Activated CD4-positive, alpha-beta T cell treated with anti-CD3 and anti-CD28 coated beads, Interleukin-2, Interleukin-4, amounts not matched to agents 100 ng/mL and 50 ng/mL, durations not matched to agents 16 hours and 8 hours (primary cell): ENCODE results near the gene FXYD7.
"Not testable (repeated sequence)": the region's sequence is repeated elsewhere in the genome, so short reads cannot be mapped to it uniquely, and the experiment has no call there.

Experiments used
- DNase-seq: peaks from one replicate; pipeline ENCODE4 v3.0.0-alpha.2; 2020; ENCODE audit warnings: low spot score

The FXYD7 gene

DNA sequence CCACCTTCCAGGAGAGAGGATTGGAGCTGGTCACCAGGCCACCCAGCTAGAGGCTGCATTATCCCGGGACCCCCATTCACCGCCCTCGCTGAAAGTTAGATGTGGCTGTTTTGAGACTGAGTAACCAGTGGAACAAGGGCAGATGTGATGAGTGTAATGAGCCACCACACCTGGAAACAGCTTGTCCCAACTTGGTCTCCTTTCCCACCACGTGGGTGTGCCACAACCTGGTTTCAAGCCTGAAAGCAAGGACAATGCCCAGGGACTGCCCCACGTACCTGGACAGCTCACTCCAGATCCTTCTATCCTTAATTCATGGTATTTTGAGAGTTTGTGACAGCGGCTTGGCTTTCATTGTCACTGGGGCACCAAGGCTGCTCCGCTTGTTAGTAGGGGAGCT, 15.2 kb upstream of the FXYD7 start:
- no peak for DNase-seq

DNA sequence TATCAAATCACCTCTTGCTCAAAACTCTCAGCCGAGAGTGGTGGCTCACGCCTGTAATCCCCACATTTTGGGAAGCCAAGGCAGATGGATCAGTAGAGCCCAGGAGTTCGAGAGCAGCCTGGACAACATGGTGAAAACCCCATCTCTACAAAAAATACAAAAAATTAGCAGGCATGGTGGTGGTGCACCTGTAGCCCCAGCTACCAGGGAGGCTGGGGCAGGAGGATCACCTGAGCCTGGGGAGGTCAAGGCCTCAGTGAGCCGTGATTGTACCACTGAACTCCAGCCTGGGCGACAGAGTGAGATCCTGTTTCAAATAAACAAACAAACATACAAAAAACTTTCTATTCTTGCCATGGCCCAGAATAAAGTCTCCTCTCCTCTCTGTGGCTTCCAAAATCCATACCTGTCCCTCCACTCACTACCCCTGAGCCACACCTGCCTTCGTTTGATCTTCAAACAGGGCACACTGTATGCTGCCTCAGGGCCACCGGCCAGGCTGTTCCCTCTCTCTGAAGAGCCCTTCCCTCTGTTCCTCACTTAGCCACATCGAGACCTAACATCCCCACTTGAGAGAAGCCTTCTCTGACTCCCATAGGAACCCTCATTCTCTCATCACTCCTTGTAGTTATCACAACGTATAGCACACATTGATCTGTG, 14.5 kb upstream of the FXYD7 start:
- no peak for DNase-seq

DNA sequence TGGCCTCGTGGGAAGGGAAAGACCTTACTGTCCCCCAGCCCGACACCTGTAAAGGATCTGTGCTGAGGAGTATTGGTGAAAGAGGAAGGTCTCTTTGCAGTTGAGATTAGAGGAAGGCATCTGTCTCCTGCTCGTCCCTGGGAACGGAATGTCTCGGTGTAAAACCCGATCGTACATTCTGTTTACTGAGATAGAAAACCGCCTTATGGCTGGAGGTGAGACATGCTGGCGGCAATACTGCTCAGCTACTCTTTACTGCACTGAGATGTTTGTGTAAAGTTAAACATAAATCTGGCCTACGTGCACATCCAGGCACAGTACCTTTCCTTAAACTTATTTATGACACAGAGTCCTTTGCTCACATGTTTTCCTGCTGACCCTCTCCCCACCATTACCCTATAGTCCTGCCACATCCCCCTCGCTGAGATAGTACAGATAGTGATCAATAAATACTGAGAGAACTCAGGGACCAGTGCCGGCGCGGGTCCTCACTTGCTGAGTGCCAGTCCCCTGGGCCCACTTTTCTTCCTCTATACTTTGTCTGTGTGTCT, 13.3 kb upstream of the FXYD7 start:
- DNase-seq: not testable (repeated sequence)

DNA sequence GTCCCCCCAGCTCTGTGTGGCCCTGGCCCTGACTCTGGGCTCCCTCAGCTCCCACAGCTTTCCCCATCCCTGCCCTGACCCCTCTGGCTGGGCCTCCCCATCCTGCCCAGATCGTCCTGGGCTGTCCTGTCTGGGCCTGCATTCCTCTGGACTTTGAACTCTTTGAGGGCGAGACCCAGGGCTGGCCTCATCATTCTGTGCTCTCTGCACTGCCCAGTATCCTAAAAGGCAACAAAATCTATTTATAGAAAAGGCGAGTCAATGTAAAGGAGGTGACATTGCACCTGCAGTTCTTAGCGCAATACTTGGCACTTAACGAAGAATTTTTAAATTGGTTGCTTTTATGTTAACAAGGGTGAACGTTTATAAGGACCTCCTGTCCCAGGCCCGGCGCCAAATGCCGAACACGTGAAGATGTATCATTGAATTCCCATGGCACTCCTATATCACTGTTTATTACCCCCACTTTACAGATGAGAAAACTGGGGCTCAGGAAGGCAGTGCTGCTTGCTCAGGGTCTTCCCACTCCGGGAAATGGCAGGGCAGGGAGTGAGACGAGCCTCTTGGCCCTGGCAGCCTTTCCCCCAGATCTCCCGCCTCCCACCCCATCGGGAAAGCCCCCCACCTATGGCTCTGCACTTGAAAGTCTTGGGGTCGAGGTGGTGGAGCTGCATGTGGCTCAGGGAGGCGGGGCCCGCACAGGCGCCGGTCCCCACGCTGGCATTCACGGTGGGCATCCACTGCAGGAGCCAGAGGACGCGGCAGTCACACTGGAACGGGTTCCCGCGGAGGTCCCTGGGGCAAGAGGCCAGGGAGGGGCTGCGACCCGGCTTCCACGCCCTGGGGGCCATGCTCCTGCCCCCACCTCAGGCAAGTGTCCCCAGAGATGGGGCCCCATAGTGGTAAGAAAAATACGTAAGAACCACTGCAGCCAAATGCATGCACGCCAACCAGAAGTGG, 12.0 kb upstream of the FXYD7 start:
- DNase-seq: no peak

DNA sequence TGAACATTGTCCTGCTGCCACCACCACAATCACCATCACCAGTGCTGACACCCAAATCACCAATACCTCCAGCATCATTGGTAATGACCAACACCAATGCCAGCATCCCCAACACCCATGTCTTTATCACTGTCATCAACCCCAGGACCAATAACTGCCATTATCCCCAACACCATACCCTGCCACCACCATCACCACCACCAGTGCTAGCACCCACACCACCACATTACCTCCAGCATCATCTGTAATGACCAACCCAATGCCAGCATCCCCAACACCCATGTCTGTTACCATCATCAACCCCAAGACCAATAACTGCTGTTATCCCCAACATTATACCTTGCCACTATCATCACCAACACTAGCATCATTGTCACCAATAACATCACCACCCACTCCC, 10.8 kb upstream of the FXYD7 start:
- no peak for DNase-seq

DNA sequence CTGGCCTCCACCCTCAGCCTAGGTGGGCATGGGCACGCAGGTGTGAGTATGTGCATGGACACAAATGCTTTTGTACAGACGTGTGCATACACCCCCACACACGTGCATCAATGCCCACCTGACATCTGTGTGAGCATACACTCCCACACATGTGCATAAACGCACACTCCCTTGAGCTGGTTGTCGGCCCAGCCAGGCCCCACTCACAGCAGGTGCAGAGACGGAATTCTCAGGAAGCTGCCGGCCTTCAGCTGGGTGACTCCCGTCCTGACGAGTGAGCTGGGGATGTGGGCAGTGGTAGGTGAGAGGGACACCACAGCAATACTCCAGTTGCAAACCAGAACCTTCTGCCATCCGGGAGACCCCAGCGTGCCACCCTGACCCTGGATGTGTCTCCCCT, 9.2 kb upstream of the FXYD7 start:
- no peak for DNase-seq

DNA sequence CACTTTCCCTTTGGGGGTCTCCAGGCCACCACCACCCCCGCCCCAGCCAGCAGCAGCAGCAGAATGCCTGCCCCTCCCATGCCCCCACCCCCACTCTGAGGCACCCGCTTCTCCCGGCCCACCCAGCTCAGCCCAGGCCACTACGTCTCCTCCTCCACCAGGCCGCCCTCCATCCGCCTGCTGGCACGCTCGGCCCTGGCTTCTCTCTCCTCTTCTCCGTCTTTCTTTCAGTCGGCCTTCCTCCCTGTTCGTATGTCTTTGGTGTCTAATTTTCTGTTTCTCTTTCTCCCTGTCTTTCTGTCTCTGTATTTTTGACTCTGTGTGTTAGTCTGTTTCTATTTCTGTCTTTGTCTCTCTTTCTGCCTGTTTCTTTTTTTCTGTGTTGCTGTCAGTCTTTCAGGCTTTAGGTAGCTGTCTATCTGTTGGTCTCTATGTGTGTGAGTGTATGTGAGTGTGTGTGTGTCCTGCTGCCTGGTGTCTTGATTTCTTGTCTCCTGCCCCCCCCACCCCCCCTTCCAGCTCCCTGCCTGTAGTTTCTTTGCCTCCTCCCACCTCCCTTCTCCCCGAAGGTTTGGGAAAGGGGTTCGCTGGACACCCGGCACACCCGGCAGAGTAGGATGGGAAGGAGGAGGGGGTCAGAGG, 8.3 kb upstream of the FXYD7 start, which contains the start of gene LGI4:
LGI4 (minus strand) TSS at position 459 of the 642 bp plus-strand sequence; CDS start at position 80, 379 bp downstream.
- DNase-seq: no peak

DNA sequence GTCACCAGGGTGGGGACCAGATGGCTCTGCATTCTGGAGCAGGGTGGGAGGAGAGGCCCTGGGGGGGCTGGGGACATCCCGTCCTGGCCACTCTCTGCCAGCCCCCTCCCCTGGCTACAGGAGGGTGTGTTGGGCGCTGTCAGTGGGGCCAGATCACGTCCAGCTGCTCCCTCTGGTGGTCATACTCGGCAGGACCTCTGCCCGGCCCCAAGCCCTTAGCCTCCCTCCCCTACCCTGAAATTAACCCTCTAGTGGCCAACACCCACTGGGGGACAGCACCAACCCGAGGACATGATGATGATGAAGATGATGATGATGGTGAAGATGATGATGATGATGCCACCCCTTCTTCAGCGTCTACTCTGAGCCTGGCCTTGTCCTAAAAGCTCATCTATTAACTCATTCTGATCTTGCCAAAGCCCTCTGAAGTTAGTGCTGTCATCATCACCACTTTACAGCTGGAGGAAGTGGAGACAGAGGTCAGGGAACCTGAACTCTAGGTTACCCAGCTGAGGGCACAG, 7.6 kb upstream of the FXYD7 start:
- DNase-seq: peak; percentile 60

DNA sequence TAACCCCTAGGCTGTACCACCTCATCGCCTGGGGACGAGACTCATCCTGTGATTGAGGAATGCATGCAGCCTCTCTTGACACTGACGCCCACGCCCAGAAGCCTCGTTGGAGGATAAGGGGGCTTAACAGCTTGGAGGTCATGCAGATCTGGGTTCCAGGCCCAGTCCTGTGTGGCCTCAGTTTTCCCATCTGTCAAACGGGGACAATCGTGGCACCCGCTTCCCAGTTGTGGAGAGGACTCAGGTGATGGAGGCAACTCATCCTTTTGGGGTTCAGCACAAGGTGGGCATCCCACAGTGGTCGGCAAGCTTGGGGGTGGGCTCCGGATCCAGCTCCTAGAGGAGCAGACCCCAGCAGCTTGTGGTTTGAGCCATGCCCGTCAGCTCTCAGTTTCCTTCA, 6.8 kb upstream of the FXYD7 start:
- no peak for DNase-seq

DNA sequence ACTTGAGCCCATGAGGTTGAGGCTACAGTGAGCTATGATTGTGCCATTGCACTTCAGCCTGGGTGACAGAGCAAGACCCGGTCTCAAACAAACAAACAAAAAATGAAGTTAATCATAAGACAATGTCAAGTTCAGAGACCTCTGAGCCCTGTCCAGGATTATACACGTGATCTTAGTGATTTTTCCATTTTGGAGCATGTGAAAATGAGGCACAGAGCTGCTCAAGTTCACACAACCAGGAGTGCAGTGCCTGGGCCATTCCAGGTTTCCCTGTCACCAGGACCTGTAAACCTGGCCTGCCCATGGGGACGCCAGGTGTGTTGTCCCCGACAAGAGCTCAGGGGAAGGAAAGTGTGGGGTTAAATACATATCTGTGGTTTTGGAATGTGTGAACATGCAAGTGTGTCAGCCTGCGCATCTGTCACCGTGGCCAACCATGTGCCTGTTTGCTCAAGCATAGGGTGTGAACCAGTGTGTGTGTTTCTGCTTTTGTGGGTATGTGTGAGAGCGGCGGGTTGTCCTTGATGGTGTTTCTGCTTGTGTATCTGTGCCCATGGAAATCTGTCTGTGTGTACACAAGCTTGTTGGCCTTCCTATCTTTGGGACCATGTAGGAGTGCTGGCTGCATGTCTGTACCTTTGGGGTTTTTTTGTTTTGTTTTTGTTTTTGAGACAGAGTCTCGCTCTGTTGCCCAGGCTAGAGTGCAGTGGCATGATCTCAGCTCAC, 5.9 kb upstream of the FXYD7 start:
- DNase-seq: no peak

DNA sequence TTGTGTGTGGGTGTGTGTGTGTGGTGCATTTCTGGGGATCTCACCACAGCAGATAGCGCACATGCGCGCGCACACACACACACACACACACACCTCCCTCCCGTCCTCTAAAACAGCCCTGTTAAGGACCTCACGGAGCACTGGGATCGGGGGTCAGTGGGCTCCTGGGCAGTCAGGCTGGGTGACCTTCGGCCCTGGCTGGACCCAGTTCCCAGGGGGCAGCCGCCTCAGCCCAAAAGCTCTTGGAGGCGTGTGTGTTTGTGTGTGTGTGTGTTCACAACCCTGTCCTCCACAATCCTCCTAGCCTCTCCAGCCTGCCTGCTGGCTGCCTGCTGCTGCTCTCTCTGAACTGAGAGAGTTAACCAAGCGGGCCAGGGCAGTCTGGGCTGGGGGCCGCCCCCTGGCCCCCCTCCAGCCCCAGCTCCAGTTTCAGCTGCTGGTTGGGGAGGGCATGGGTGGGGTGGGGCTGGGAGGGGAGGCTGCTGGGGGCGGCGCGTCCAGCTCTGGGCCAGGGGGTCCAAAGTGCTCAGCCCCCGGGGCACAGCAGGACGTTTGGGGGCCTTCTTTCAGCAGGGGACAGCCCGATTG, 4.7 kb upstream of the FXYD7 start, which contains the start of gene FXYD1:
FXYD1 (plus strand) TSS at position 520 of the 588 bp plus-strand sequence. CDS start 1,256 bp downstream, outside the sequence.
- no peak for DNase-seq

DNA sequence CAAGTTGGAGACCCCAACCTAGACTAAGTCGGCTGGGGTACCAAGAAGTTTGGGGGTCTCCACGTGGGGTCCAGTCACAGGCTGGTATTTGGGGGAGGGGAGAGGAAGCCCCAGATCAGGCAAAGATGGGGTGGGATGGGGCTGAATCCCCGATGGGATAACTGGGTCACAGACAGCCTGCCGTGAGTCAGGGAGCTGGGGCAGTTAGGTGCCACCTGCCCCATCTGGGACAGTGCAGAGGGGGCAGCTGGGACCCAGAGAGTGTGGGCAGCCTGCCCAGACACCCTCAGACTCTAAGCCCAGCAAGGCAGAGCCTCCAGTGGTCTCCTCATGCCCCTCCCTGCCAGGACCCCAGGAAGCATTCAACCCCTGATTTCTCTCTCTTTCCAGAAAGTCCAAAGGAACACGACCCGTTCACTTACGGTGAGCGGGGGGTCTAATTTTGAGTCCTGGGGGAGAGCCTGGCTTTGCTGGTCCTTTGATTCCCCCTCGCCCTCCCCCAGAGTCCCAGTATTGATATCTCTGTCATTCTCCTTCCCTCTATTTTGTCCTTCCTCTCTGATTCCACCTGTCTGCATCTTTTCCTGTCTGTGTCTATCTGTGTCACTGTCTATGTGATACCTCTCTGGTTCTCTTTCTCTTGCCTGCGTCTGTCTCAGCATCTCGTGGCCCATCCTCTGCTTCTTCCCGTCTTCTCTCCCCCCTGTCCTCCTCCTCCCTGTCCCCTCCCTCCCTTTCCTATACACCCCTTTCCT, 2.7 kb upstream of the FXYD7 start:
- DNase-seq: no peak

DNA sequence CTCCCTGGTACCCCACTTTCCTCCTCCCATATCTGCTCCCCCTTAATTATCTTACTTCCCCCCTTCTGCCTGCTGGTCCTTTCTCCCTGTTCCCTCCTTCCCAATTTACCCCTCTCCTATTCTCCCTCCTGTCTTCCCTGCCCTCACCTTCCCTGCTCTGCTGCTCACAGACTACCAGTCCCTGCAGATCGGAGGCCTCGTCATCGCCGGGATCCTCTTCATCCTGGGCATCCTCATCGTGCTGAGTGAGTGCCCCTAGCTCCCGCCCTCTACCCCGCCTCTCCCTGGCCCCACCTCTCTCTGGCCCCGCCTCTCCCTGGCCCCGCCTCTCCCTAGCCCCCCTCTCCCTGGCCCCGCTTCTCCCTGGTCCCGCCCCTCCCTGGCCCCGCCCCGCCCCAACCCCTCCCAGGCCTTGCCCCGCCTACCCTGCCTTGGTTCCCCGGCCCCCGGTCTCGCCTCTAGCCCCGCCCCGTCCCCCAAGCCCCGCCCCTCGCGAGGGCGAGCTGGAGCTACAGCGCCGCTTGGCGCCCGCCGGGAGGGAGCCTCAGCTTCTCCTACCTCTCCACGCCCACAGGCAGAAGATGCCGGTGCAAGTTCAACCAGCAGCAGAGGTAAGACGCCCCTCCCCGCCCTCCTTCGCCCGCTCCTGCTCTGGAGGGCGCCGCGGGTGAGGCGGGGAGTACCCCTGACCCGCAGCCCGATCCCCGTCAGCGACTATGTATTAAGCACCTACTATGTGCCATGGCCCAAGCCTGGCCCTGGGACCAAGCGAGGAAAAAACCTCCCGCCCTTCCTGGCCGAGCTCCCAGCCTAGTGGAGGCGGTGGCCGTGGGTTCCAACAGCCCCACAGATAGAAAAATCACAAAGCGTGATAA, 1.9 kb upstream of the FXYD7 start:
- DNase-seq: peak; percentile 96

DNA sequence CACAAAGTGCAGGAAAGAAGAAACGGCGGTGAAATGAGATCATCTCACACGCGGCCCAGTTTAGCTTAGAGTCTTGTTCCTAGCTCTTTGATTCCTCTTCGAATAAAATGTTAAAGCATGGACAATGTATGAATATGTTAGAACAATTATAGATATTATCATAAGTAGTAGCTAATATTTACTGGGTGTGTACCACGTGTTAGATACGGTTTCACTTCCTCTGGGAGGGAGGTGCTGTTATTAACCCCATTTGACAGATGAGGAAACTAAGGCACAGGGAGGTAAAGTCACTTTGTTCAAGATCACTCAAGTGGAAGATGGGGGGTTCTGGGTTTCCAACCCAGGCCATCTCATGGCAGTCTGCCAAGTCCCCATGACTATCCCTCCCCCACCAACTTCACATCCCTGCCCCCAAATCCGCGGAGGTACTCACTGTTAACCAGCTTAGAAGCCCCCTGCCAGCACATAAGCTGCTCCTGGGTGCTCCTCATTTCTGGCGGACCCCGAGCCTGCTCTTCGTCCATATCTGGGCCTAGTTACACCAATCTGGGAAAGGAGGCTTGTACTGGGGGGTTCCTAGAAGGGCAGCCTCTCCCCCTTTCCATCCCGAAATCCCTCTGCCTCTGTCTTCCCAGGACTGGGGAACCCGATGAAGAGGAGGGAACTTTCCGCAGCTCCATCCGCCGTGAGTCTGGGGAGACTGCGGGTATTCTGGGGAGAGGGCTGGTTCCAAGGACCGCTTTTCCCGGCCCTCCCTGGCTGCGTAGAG, 1.0 kb upstream of the FXYD7 start:
- DNase-seq: no peak

DNA sequence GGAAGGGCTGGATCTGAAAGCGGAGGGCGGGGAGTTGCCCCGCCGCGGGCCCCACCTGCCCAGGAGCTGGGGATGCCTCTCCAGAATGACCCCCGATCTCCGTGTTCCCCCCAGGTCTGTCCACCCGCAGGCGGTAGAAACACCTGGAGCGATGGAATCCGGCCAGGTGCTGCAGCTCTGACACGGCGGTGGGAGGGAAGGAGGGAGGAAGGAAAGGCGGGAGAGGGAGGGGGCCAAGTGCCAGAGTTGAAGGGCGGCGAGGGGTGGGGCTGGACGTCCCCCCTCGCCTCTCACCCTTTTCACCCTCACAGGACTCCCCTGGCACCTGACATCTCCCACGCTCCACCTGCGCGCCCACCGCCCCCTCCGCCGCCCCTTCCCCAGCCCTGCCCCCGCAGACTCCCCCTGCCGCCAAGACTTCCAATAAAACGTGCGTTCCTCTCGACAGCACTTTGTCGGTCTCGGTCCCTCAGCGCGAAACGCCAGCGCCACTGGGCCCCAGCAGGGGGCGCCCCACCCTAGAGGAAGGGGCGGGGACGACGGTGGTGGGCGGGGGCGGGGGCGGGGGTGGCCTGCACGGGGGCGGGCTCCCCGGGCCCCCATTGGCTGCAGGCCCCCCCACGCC, 337 bp upstream of the FXYD7 start:
- DNase-seq: peak; percentile 78

DNA sequence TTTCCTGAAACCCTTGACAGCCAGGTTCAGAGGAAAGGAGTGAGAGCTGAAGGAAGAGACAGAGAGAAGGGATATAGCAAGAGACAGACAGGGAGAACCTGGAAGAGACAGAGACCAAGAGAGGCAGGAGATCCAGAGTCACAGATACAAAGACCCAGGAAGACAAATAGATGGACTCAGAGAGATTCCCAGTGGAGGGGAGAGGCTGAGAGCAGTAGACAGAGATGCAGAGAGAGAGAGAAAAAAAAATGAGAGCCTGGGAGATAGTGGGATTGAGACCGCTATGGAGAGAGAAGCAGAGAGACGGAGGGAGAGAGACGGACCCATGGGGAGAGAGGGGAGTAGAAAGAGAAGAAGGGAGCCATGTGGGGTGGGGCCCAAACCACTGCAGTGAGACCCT, 763 bp downstream of the FXYD7 start:
- DNase-seq: no peak

DNA sequence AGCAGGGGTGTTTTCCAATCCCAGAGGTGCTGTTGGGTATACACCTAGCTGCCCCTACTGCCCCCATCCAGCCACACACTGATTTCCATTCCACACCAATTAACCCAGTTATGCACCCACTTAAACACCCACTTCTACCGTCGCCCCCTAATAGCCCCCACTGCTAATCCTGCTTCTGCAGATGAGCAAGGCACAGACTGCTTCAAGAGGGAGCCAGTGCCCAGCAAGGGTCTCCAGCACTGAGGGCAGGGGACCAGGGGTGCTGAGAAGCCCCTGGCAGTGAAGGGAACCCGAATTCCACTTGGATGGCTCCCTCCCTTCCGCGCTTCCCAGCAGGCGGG, 1.2 kb downstream of the FXYD7 start:
- DNase-seq: no peak
